ENCODE results near the gene CYTH2. TPM values are rescaled to one million over a fixed set of nuclear protein-coding genes. Genes with fewer than 3 reads are reported as not detected.

Gene CYTH2
- total and polyA plus RNA-seq, 2 of the 8 experiments (the other 6 are each of a cell fraction or from before 2014, with no cell fraction given), result 43.7 to 71.4 TPM

DNA sequence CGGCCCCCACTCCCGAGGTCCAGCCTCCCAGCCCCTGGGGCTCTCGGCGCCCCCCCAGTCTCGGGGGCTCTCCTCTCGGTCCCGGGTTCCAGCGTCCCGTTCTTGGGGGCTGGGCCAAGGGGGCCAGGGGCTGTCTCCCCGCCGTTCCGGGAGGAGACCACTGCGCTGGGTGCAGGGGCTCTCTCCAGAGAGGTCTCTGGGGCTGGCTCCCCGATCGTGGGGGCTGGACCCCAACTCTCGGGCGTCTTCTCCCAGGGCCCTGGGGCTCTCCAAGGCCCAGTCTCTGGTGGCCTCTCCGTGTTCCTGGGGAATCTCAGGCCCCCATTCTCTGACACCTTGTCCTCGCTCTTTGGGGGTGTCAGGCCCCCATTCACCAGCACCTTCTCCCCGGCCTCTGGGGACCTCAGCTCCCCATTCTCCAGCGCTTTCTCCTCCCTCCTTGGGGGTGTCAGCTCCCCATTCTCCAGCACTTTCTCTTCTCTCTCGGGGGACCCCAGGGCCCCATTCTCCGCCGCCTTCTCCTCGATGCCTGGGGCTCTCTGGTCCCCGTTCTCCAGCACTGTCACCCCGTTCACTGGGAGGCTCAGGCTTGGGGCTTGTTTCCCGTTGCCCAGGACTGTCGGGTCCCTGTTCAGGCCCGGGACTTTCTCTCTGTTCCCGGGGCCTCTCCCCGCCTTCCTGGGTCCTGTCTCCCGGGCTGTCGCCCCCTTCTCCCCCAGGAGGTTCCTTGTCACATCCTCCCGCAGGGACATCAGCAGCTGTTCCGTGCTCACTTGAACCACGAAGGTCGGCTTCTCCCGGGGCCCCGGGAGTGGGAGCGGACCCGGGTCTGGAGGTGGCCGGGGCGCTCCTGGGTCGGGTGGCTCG, 28.8 kb downstream of the CYTH2 start:
- no peaks in the 10 kb centered on the region; a peak in 1 of 8 replicates for H3K36me3 ChIP-seq (ENCODE audit: control insufficient read depth in 2 of 4, insufficient read depth in 4 of 4, low read length in 3 of 4)
- H3K27ac ChIP-seq (ENCODE audit: low read depth, low read length), result no peak overlapping the region
- 94% methylated on average over 22 of the region's 46 CpGs; no CpG with 5 or more reads in 1 of the 2 experiments for WGBS, 2 experiments (ENCODE audit: extremely low coverage in 1 of 2, insufficient coverage in 1 of 2, insufficient read length in 1 of 2, insufficient replicate concordance in 2 of 2, low coverage in 1 of 2, low lambda C conversion rate in 2 of 2, missing lambda C conversion rate in 1 of 2)
- peaks cover 0 to 3% of the 10 kb centered on the region in 2 experiments for H4K20me1 ChIP-seq (replicated peaks in 1 of 2; ENCODE audit: control insufficient read depth in 1 of 2, insufficient read depth in 2 of 2, low read length in 2 of 2)
- H3K18ac ChIP-seq (ENCODE audit: extremely low read depth, low read length), result no peak overlapping the region
- no peak overlapping the region for H4K91ac ChIP-seq (replicated peaks; ENCODE audit: insufficient read length, low read length)
- no peak overlapping the region for H3K4ac ChIP-seq (replicated peaks; ENCODE audit: insufficient read length, low read depth, low read length)
- H2AK5ac ChIP-seq (ENCODE audit: low read depth, low read length), result no peak overlapping the region
- H2BK5ac ChIP-seq (ENCODE audit: low read depth, low read length), result no peak overlapping the region
- no peak overlapping the region for H4K5ac ChIP-seq (ENCODE audit: insufficient read length, low read depth, low read length)
- ChIA-PET CTCF (ENCODE audit: partially characterized antibody) (interaction anchor here (1.8 kb wide), 1 partner anchor 9 kb away, joined by 10 read pairs; no protein-coding TSS in a partner anchor), POLR2A (ENCODE audit: partially characterized antibody) (interaction anchor here (14.8 kb wide), 1 partner anchor 23 kb away, joined by 176 read pairs; no protein-coding TSS in a partner anchor)
- no peak overlapping the region for H4K8ac ChIP-seq (ENCODE audit: extremely low read depth, insufficient read depth, low read length)
- H3K9me3 ChIP-seq (ENCODE audit: insufficient read depth in 2 of 2, low read depth in 1 of 2, low read length in 1 of 2), result no peaks in the 10 kb centered on the region
- H3K79me2 ChIP-seq (ENCODE audit: control insufficient read depth in 1 of 2, insufficient read depth in 2 of 2, low read length in 2 of 2), result no peaks in the 10 kb centered on the region
- H3K14ac ChIP-seq (ENCODE audit: insufficient read length), result no peak overlapping the region
- no peak overlapping the region for H3K56ac ChIP-seq (replicated peaks; ENCODE audit: insufficient read length, low read depth, low read length)
- DNase-seq (ENCODE audit: low read depth in 1 of 2, low spot score in 2 of 2) (no peak), FAIRE-seq (no peak)
- H2BK120ac ChIP-seq (replicated peaks; ENCODE audit: low read depth, low read length), result no peak overlapping the region
- no peak overlapping the region for H3K4me2 ChIP-seq (ENCODE audit: insufficient read depth in 1 of 2, low read depth in 2 of 2, low read length in 2 of 2)
- no peak overlapping the region for H3K23ac ChIP-seq (ENCODE audit: insufficient read length)
- no peaks in the 10 kb centered on the region for H3K79me1 ChIP-seq (ENCODE audit: low read depth, low read length)
- no peak overlapping the region for H2BK12ac ChIP-seq (ENCODE audit: low read depth, low read length)
- peaks cover 0 to 3% (median 0%) of the 10 kb centered on the region in 4 experiments; a peak in 2 of 7 replicates for H3K27me3 ChIP-seq (replicated peaks in 1 of 4; ENCODE audit: control insufficient read depth in 3 of 4, extremely low read depth in 1 of 4, insufficient read depth in 3 of 4, low read length in 3 of 4)
- no peak overlapping the region for H2AFZ ChIP-seq (ENCODE audit: low read length)
- no peak overlapping the region for H3K4me3 ChIP-seq (ENCODE audit: extremely low read depth in 1 of 4, insufficient read depth in 2 of 4, low read depth in 3 of 4, low read length in 4 of 4)
- no peak overlapping the region for H2BK15ac ChIP-seq (ENCODE audit: low read length)
- H3K23me2 ChIP-seq (ENCODE audit: low read depth, low read length), result peaks cover 9% of the 10 kb centered on the region; the same call in 1 of the 2 replicates
- no peak overlapping the region for H2BK20ac ChIP-seq (ENCODE audit: low read length)
- H3K4me1 ChIP-seq (replicated peaks in 1 of 4; ENCODE audit: control insufficient read depth in 3 of 4, insufficient read depth in 4 of 4, low read length in 3 of 4), result peaks cover 0 to 18% (median 13%) of the 10 kb centered on the region in 4 experiments; a peak in 6 of 7 replicates
- no peak overlapping the region for H3K9ac ChIP-seq (replicated peaks in 1 of 4; ENCODE audit: extremely low read depth in 1 of 4, low read depth in 3 of 4, low read length in 3 of 4)
- TF ChIP-seq CBX8 (IDR thresholded peaks at IDR 0.05; ENCODE audit: borderline replicate concordance, low read depth, low read length) (no peak), CTBP2 (IDR thresholded peaks at IDR 0.05; ENCODE audit: borderline replicate concordance, insufficient read depth, insufficient read length, low read length) (no peak), POLR2AphosphoS5 (IDR thresholded peaks at IDR 0.05; ENCODE audit: low read depth, low read length) (no peak), ZNF274 (IDR thresholded peaks at IDR 0.05; ENCODE audit: borderline replicate concordance, extremely low read depth, low read length) (no peak), TAF1 (IDR thresholded peaks at IDR 0.05; ENCODE audit: low read depth, low read length) (no peak), RNF2 (IDR thresholded peaks at IDR 0.05; ENCODE audit: borderline replicate concordance, low read depth, low read length, missing control alignments, poor library complexity, severe bottlenecking) (no peak), FOSL1 (IDR thresholded peaks at IDR 0.05; ENCODE audit: insufficient read depth, low read depth, low read length) (no peak), SIX5 (IDR thresholded peaks at IDR 0.05; ENCODE audit: low read depth, low read length) (no peak), GTF2F1 (IDR thresholded peaks at IDR 0.05; ENCODE audit: borderline replicate concordance, low read depth, low read length) (no peak), POLR2A (IDR thresholded peaks at IDR 0.05; ENCODE audit: control extremely low read depth in 1 of 2, low read depth in 2 of 2, low read length in 2 of 2) (no peak)
- TF ChIP-seq, protein P1, sequence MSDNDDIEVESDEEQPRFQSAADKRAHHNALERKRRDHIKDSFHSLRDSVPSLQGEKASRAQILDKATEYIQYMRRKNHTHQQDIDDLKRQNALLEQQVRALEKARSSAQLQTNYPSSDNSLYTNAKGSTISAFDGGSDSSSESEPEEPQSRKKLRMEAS (IDR thresholded peaks at IDR 0.05), result no peak
